DOHH2 (cell line): ENCODE data around the gene SPTLC2.

Source experiments
- H3F3A ChIP-seq: fragments of 200-600 bp; sonication (generic), shearing (Covaris generic); 2 replicates; pipeline ENCODE4 v1.6.0; 2016; ENCODE audit warnings: antibody characterized with exemption, mild to moderate bottlenecking; ENCODE audit not compliant: control insufficient read depth, insufficient read depth
- H3K27ac ChIP-seq: fragments of 200-600 bp; sonication (generic); 2 replicates; pipeline ENCODE4 v1.5.1; 2014; ENCODE audit warnings: low read depth, mild to moderate bottlenecking, low read length, moderate library complexity
- H3K27me3 ChIP-seq: fragments of 200-600 bp; sonication (generic); 2 replicates; pipeline ENCODE4 v1.6.1; 2014; ENCODE audit warnings: mild to moderate bottlenecking, low read length, mixed read lengths; ENCODE audit not compliant: control insufficient read depth
- H3K36me3 ChIP-seq: fragments of 200-600 bp; sonication (generic); 2 replicates; pipeline ENCODE4 v1.6.1; 2014; ENCODE audit warnings: mild to moderate bottlenecking, low read length, moderate library complexity, mixed read lengths; ENCODE audit not compliant: control insufficient read depth
- H3K4me1 ChIP-seq: fragments of 200-600 bp; sonication (generic); 2 replicates; pipeline ENCODE4 v1.6.1; 2014; ENCODE audit warnings: mild to moderate bottlenecking, low read length, mixed read lengths; ENCODE audit not compliant: control insufficient read depth
- H3K4me2 ChIP-seq: fragments of 200-600 bp; sonication (generic); 2 replicates; pipeline ENCODE4 v1.6.0; 2014; ENCODE audit warnings: mild to moderate bottlenecking, low read length, moderate library complexity
- H3K4me3 ChIP-seq: fragments of 200-600 bp; sonication (generic); 2 replicates; pipeline ENCODE4 v1.5.1; 2014; ENCODE audit warnings: mild to moderate bottlenecking, low read length, mixed read lengths
- H3K79me2 ChIP-seq: fragments of 200-600 bp; sonication (generic); 2 replicates; pipeline ENCODE4 v1.6.1; 2014; ENCODE audit warnings: mild to moderate bottlenecking, low read length, mixed read lengths; ENCODE audit not compliant: control insufficient read depth
- H3K9me2 ChIP-seq: fragments of 200-600 bp; sonication (generic); replicated peaks from 2 replicates; pipeline ENCODE4 v1.6.1; 2014; ENCODE audit warnings: mild to moderate bottlenecking, low read length, mixed read lengths; ENCODE audit not compliant: control insufficient read depth
- H3K9me3 ChIP-seq: fragments of 200-600 bp; sonication (generic); 2 replicates; pipeline ENCODE4 v1.6.1; 2014; ENCODE audit warnings: antibody characterized with exemption, low read length, mixed read lengths; ENCODE audit not compliant: control insufficient read depth, insufficient read depth
- H4K20me1 ChIP-seq: fragments of 200-600 bp; sonication (generic); 2 replicates; pipeline ENCODE4 v1.6.0; 2014; ENCODE audit warnings: low read depth, mild to moderate bottlenecking, antibody characterized with exemption, low read length, moderate library complexity; ENCODE audit not compliant: control insufficient read depth, insufficient read depth
- EZH2phosphoT487 ChIP-seq: fragments of 200-600 bp; sonication (generic); IDR thresholded peaks from 2 replicates; pipeline ENCODE4 v1.6.1; 2017; ENCODE audit warnings: borderline replicate concordance, mild to moderate bottlenecking, antibody characterized with exemption, low read length, moderate library complexity, mixed read lengths
- TF ChIP-seq, protein P1 (sequence below): fragments of 200-600 bp; sonication (generic); IDR thresholded peaks from one replicate; pipeline ENCODE4 v1.5.1; 2014; ENCODE audit warnings: antibody characterized with exemption, mild to moderate bottlenecking, low read depth, low read length; ENCODE audit not compliant: poor library complexity, severe bottlenecking

The SPTLC2 gene

DNA sequence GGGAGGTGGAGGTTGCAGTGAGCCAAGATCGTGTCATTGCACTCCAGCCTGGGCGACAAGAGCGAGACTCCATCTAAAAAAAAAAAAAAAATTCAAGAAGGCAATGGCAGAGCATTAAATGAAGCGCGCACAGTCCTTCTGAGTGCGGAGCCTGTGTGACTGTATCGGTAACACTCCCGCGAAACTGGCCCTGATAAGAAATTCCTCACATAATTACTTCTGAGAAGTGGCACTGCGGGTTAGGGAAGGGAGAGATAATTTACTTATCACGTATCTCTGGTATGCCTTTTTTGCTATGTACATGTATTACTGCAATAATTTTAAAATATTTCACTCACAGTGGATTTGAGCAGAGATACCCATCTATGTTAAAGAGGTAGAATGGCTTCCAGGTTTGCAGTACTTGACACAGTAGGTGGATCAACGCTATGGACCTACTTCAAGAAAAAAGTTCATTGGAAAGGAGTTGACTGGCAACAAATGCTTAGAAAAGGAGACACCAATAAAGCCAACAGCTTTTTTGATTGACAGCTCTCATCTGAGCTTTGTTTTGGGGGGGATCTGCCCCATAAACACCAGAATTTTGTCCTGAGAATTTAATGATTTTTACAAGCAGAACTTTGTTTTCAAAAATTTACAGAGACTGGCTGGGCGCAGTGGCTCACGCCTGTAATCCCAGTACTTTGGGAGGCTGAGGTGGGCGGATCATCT, 29.2 kb upstream of the SPTLC2 start:
- Histone ChIP-seq H3K9me3 (no peaks in the 10 kb centered on the region), H3K27ac (no peak overlapping the region), H3K9me2 (no peaks in the 10 kb centered on the region), H3K36me3 (no peaks in the 10 kb centered on the region), H3K4me2 (no peak overlapping the region), H3F3A (0 out of 2 replicates have a peak, but pooled peaks cover 2% of the 10 kb centered on the region), H4K20me1 (no peaks in the 10 kb centered on the region), H3K4me3 (no peak overlapping the region), H3K79me2 (no peaks in the 10 kb centered on the region), H3K4me1 (peaks cover 18% of the 10 kb centered on the region), H3K27me3 (no peaks in the 10 kb centered on the region)
- TF ChIP-seq EZH2phosphoT487, result no peak
- TF ChIP-seq, protein P1, sequence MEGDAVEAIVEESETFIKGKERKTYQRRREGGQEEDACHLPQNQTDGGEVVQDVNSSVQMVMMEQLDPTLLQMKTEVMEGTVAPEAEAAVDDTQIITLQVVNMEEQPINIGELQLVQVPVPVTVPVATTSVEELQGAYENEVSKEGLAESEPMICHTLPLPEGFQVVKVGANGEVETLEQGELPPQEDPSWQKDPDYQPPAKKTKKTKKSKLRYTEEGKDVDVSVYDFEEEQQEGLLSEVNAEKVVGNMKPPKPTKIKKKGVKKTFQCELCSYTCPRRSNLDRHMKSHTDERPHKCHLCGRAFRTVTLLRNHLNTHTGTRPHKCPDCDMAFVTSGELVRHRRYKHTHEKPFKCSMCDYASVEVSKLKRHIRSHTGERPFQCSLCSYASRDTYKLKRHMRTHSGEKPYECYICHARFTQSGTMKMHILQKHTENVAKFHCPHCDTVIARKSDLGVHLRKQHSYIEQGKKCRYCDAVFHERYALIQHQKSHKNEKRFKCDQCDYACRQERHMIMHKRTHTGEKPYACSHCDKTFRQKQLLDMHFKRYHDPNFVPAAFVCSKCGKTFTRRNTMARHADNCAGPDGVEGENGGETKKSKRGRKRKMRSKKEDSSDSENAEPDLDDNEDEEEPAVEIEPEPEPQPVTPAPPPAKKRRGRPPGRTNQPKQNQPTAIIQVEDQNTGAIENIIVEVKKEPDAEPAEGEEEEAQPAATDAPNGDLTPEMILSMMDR, result no peak

DNA sequence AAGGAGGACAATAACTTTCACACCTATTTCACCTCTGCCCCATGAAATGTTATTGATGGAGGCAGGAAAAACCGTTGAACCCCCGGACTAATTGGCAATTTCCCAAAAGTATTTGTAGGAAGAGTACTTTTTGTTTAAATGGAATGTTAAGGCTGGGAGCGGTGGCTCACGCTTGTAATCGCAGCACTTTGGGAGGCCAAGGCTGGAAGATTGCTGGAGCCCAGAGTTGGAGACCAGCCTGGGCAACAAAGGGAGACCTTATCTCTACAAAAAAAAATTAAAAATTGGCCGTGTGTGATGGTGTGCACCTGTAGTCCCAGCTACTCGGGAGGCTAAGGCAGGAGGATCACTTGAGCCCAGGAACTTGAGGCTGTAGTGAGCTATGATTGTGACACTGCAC, 26.0 kb upstream of the SPTLC2 start:
- Histone ChIP-seq H3K27ac (no peak overlapping the region), H3K4me1 (peaks cover 19% of the 10 kb centered on the region), H3K36me3 (no peaks in the 10 kb centered on the region), H3K27me3 (no peaks in the 10 kb centered on the region), H3K4me3 (peak overlapping the region; percentile 70), H3K79me2 (no peaks in the 10 kb centered on the region), H4K20me1 (no peaks in the 10 kb centered on the region), H3F3A (0 out of 2 replicates have a peak, but pooled peaks cover 2% of the 10 kb centered on the region), H3K9me3 (no peaks in the 10 kb centered on the region), H3K9me2 (no peaks in the 10 kb centered on the region), H3K4me2 (peak overlapping the region; percentile 89)
- no peak for TF ChIP-seq EZH2phosphoT487
- TF ChIP-seq, protein P1, result no peak

DNA sequence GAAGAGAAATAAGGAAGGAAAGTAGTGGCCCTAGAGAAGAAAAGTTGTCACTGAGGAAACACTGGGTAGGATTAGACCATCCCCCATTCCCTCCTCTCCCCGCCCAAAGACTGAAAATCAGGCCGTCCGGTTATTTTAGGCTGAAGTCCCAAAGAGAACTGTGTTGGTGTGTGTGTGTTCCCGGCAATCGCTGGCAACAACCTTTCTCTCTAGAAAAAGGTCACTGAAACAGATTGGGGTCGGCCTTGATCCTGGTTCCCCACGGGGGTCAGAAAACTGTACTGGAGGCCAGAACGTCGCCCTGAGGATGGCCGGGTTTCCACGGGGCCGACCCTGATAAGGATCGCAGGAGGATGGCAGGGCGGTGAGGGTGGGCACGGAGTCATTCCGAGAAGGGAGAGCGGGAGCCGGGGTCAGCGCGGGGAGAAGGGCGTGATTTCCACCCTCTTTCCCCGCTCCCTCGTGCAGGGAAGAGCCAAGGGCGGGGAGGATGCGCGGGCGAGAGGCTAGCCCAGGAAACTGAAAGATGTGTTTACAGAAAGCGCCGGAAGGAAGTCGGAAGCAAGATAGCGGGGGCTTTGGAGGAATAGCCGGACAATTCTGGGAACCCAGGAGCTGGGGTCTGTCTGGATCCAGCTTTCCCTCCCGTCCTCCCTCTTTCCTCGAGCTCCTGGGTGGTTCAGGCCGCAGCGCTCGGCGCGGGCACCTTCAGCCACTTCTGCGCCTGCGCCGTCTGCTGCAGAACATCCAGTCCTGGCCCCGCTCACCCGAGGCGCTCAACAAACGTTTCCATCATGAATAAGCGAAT, 25.3 kb upstream of the SPTLC2 start:
- no peaks in the 10 kb centered on the region for H3K79me2 ChIP-seq
- H3K27me3 ChIP-seq, result no peaks in the 10 kb centered on the region
- 0 out of 2 replicates have a peak, but pooled peaks cover 2% of the 10 kb centered on the region for H3F3A ChIP-seq
- H3K9me3 ChIP-seq, result no peaks in the 10 kb centered on the region
- no peak for TF ChIP-seq EZH2phosphoT487
- TF ChIP-seq, protein P1, result no peak
- no peaks in the 10 kb centered on the region for H3K36me3 ChIP-seq
- peak overlapping the region; percentile 50 for H3K27ac ChIP-seq
- peak overlapping the region; percentile 70 for H3K4me3 ChIP-seq
- H4K20me1 ChIP-seq, result no peaks in the 10 kb centered on the region
- peak overlapping the region; percentile 89 for H3K4me2 ChIP-seq
- no peaks in the 10 kb centered on the region for H3K9me2 ChIP-seq
- peaks cover 19% of the 10 kb centered on the region for H3K4me1 ChIP-seq
